C1 segment of cervical spinal cord (tissue), 14 donors: Measurements from ENCODE around the gene SHISAL1.

Experiments used
- DNase-seq, 14 donors: peaks; one replicate each; lab custom pipeline; 2025; lab: John Stamatoyannopoulos, UW

The SHISAL1 gene

DNA sequence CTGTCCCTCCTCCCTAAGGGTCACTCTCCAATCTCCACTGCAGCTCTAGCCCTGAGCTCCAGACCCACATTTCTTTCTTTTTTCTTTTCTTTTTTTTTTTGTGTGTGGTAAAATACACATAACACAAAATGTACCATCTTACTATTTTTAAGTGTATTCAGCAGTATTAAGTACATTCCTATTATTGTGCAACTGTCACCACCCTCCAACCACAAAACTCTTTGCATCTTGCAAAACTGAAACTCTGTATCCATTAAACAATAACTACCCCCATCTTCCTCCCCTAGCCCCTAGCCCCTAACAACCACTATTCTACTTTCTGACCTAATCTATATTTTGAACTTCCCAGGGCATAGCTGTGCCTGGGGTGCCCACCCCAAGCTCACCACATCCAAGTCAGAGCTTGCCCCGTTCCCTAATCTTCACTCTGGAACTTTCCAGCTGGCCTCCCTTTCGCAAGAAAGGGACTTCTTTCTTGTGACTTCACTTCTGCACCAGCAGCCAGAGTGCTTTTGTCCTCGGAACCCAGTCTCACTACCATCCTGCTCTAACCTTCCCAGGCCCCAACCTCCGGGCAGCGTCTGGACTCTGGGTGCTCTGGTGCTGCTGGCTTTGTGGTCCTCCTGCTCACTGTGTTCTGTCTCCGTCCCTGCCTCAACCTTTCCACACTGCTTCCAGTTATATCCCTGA is 101.3 kb downstream of the SHISAL1 start:
- DNase-seq, result no peak

DNA sequence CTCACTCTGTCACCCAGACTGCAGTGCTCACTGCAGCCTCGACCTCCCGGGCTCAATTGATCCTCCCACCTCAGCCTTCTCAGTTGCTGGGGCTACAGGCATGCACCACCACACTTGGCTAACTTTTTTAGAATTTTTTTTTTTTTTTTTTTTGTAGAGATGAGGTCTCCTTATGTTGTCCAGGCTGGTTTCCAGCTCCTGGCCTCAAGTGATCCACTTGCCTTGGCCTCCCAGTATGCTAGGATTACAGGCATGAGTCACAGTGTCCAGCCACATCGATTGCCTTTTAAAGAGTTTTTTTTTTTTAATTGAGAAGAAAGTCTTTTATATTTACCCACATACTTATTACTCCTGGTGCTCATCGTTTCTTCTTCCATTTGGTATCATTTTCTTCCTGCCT is 102.0 kb downstream of the SHISAL1 start:
- DNase-seq, result no peak

GRCh38 chr22:44209343-44209742 is 103.4 kb downstream of the SHISAL1 start:
- no peak for DNase-seq

GRCh38 chr22:44207981-44208317 is 104.8 kb downstream of the SHISAL1 start:
- DNase-seq, result no peak

DNA sequence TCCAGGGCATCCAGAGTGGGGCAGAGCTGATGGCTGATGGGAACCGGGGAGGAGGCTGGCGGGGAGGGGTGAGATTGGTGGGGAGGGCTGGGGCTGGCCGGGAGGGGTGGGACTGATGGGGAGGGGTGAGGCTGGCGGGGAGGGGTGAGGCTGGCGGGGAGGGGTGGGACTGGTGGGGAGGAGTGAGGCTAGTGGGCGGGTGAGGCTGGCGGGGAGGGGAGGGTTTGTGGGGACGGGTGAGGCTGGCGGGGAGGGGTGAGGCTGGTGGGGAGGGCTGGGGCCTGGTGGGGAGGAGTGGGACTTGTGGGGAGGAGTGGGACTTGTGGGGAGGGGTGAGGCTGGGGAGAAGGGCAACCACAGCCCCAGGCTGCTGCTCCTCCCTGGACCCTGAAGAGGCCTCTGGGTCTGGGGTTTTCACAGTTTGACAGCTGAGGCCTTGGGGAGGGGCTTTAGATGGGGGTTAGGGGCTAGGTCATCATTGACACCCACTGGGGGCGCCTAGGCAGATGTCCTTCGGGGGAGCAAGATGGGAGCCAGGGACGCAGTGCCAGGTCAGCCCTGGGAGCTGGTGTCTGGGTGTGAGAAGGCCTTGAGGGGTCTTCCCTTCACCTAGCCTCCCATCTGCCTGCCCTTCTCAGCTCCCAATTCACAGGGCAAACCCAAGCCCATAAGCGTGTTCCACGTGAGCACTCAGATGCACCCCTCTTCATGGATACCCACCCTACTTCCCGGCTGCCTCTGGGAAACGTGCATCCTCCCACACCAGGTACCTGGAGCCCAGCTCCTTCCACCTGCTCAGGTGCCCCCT is 105.4 kb downstream of the SHISAL1 start:
- no peak for DNase-seq

- DNase-seq, result no peak
Measured at GRCh38 chr22:44206696-44207095, 106.1 kb downstream of the SHISAL1 start.

DNA sequence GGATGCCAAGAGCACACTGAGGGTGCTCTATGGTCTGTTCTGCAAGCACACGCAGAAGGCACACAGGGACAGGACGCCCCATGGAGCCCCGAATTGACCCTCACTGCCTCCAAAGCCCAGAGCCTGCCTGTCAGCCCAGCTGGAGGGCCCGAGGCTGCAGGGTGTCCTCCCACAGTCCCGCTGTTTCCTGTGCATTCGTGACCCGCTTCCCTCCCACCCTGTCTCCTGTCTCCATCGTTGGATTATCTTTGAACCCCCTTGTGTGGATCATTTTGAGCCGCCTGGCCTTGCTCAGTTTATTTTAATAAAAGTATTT is 106.5 kb downstream of the SHISAL1 start:
- no peak for DNase-seq

DNA sequence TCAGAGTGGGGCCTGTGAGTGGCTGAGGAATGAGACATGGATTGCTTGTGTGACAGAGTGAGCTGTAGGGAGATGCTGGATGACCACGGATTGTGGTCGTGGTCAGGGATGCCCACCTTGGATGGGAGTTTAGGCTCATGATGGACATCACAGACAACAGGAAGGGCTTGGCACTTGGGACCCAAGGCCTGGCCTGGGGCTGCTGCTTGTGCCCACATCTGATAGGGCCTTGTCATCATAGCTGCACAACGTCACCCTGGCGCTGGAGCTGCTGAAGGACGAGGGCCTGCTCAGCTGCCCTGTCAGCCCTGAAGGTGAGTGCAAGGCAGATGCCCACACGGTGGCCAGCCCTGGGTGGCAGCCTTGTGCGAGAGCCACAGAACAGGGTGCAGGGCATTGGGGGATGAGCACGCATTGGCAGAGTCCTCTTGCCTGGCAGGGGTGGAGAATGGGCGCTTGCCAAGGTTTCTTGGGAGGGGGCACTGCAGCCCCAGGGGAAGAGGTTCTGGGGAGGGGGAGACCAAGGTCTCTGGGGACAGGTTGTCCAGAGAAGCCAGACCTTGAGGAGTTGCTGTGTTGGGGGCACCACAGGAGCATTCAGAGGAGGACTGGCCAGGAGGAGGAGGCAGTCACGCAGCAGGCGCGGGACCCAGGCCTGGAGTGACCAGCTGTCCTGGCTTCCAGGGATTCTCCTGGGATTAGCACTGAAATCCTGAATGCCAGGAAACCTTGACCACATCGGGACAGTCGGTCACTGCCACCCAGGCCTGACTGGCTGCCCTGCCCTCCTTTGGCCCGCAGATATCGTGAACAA is 107.0 kb downstream of the SHISAL1 start:
- DNase-seq, result no peak

GRCh38 chr22:44204739-44205515 is 107.8 kb downstream of the SHISAL1 start:
- no peak for DNase-seq

DNA sequence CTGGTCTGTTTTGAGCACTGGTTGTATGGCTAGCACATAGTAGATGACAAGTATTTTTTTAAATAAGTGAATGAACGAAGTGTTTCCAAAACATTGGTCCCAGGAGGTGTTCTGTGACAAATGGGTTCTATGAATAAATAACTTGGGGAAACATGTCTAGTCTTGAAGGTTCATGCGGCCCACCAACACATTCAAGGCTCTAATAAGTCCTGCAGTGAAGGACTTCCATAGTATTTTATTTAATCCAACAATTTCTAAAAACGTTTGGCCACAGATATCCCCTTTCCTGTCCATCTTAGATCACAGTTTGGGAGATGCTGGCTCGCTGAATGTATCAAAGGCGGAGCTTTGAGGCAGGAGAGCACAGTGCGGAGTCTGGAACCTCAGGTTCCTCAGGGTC is 109.5 kb downstream of the SHISAL1 start:
- no peak for DNase-seq

GRCh38 chr22:44202261-44202789 is 110.4 kb downstream of the SHISAL1 start:
- DNase-seq, result no peak

GRCh38 chr22:44201665-44202064 is 111.1 kb downstream of the SHISAL1 start:
- no peak for DNase-seq

- no peak for DNase-seq
Measured at GRCh38 chr22:44200855-44201550, 111.7 kb downstream of the SHISAL1 start.

DNA sequence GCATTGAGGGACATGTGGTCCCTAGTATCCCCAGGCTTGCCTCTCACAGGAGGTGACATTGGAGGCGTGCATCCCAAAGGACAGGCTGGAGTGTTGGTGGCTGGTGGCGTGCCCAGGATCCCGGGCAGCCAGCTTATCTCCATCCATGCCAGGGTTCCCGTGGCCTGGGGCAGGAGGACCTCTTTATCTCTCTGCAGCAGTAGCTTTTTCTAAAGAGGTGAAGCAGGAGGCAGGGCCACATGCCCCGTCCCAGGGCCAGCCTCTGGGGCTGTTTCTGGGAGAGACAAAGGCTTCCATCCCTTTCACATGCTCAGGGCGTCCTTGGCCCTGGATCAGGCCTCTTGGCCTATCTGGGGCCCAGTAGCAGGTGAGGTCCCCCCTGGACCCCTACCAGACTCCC is 112.3 kb downstream of the SHISAL1 start:
- no peak for DNase-seq

- no peak for DNase-seq
Measured at GRCh38 chr22:44199866-44200265, 112.9 kb downstream of the SHISAL1 start.

- DNase-seq, result no peak
Measured at GRCh38 chr22:44199164-44199563, 113.6 kb downstream of the SHISAL1 start.

- no peak for DNase-seq
Measured at GRCh38 chr22:44197271-44197670, 115.5 kb downstream of the SHISAL1 start.

- no peak for DNase-seq
Measured at GRCh38 chr22:44196731-44197131, 116.0 kb downstream of the SHISAL1 start.

- DNase-seq, result no peak
Measured at GRCh38 chr22:44196241-44196640, 116.5 kb downstream of the SHISAL1 start.

DNA sequence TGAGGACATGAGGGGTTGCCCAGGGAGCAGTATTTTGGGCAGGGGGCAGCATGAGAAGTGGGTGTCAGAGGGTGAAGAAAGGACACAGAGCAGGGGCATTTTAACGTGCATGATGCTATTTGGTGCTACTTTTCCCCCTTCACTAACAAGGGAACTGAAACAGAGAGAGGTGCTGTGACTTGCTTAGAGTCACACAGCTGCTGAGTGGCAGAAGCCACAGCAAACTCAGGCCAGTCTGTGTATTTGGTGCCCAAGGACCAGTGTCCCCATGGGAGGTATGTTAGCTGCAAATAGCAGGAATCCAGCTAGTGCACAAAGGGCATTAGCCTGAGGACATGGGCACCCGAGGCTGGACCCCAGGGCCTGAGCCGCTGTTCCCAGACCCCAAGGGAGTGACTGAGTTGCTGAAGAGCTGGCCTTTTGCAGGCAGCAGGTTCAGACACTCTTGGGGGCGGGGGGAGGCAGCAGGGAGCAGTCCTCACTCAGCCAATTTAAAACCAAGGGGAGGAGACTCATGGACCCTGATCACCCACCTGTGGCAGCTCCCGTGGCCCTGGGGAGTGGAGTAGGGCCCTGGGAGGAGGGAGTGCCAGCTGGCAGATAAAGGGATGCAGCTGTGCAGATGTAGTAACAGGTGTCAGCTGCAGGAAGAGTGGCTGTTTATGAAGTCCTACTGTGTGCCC is 117.4 kb downstream of the SHISAL1 start:
- no peak for DNase-seq
